T-cell (primary cell): ENCODE results near the gene LIN37. TPM values are rescaled to one million over a fixed set of nuclear protein-coding genes. Genes with fewer than 3 reads are reported as not detected.
"Not testable (repeated sequence)": the region's sequence is repeated elsewhere in the genome, so short reads cannot be mapped to it uniquely, and the experiment has no call there.

Experiments used
- ATAC-seq, 4 experiments: fragments of 200-7000 bp in 3 of 4; fragments of 150-1000 bp in 1 of 4; cut with Tn5 transposase; replicated peaks in 1 of 4; 1 replicate in 3 of 4; 2 replicates in 1 of 4; pipeline ENCODE4 v1.10.0; 2021; ENCODE audit warnings: moderate library complexity in 3 of 4, mild to moderate bottlenecking in 2 of 4, moderate number of reproducible peaks in 1 of 4
- CTCF ChIA-PET, 2 donors: fragments of 300-600 bp; sonication (Branson Sonifier 250); formaldehyde crosslinking; loops; one replicate each; lab custom pipeline; 2022; ENCODE audit warnings: antibody characterized with exemption in 2 of 2; lab: Charles Lee
- POLR2A ChIA-PET, 2 donors: fragments of 300-600 bp; sonication (Branson Sonifier 250); formaldehyde crosslinking; loops; one replicate each; lab custom pipeline; 2022; ENCODE audit warnings: antibody characterized with exemption in 2 of 2; lab: Charles Lee
- DNase-seq, 35 experiments: peaks; one replicate each; pipeline versions ENCODE4 v3.0.0 to v3.0.0-alpha.2; 2013 to 2023
- H3K27ac ChIP-seq: one replicate; pipeline ENCODE4 v1.5.1; 2013; ENCODE audit warnings: low read length
- H3K27me3 ChIP-seq, 2 experiments: replicated peaks in 1 of 2; 1 replicate in 1 of 2; 2 replicates in 1 of 2; pipeline versions ENCODE4 v1.6.1 to v1.7.0; 2013; ENCODE audit warnings: low read length in 1 of 2, mixed read lengths in 1 of 2; ENCODE audit not compliant: control insufficient read depth in 2 of 2, insufficient read depth in 2 of 2; ENCODE audit errors: extremely low read depth in 1 of 2
- H3K36me3 ChIP-seq, 2 donors: 1 replicate in 1 of 2; 2 replicates in 1 of 2; pipeline versions ENCODE4 v1.6.1 to v1.7.0; 2013; ENCODE audit warnings: low read length in 1 of 2; ENCODE audit not compliant: control insufficient read depth in 2 of 2, insufficient read depth in 1 of 2; ENCODE audit errors: extremely low read depth in 1 of 2
- H3K4me1 ChIP-seq, 2 experiments: 1 replicate in 1 of 2; 2 replicates in 1 of 2; pipeline versions ENCODE4 v1.6.1 to v1.7.0; 2013; ENCODE audit warnings: low read length in 2 of 2, mixed read lengths in 1 of 2; ENCODE audit not compliant: insufficient read depth in 2 of 2, control insufficient read depth in 1 of 2; ENCODE audit errors: extremely low read depth in 1 of 2
- H3K4me3 ChIP-seq, 2 donors: 1 replicate in 1 of 2; 2 replicates in 1 of 2; pipeline versions ENCODE4 v1.5.1 to v1.7.0; 2013; ENCODE audit warnings: mild to moderate bottlenecking in 2 of 2, low read length in 1 of 2, moderate library complexity in 1 of 2; ENCODE audit not compliant: control insufficient read depth in 1 of 2; ENCODE audit errors: extremely low read depth in 1 of 2
- H3K9me3 ChIP-seq: 2 replicates; pipeline ENCODE4 v1.7.0; 2013
- H3K27ac Mint-ChIP-seq, 2 donors: one replicate each; pipeline ENCODE4 v1.8.0; 2020 to 2021; ENCODE audit warnings: mild to moderate bottlenecking in 2 of 2, mixed read lengths in 2 of 2
- H3K27me3 Mint-ChIP-seq, 2 donors: one replicate each; pipeline ENCODE4 v1.8.0; 2021 to 2022; ENCODE audit warnings: mixed read lengths in 2 of 2
- H3K36me3 Mint-ChIP-seq: one replicate; pipeline ENCODE4 v1.8.0; 2021; ENCODE audit warnings: mixed read lengths
- H3K4me1 Mint-ChIP-seq, 3 donors: one replicate each; pipeline ENCODE4 v1.8.0; 2020 to 2022; ENCODE audit warnings: mixed read lengths in 3 of 3, mild to moderate bottlenecking in 1 of 3
- H3K4me3 Mint-ChIP-seq, 3 donors: one replicate each; pipeline ENCODE4 v1.8.0; 2020 to 2022; ENCODE audit warnings: mild to moderate bottlenecking in 3 of 3, mixed read lengths in 3 of 3, moderate library complexity in 3 of 3
- H3K9me3 Mint-ChIP-seq, 3 donors: one replicate each; pipeline ENCODE4 v1.8.0; 2020 to 2022; ENCODE audit warnings: mixed read lengths in 3 of 3
- WGBS: methylation state at CpG from one replicate; pipeline ENCODE4 v1.1.5; 2013; ENCODE audit warnings: missing lambda C conversion rate; ENCODE audit not compliant: insufficient coverage; 5-methylcytosine and 5-hydroxymethylcytosine counted together
- total RNA-seq, 35 experiments: library from RNA in 6 of 35; stranded (reverse) in 6 of 35; fragments of 120-200 nt in 1 of 35; gene quantifications; one replicate each; pipeline versions ENCODE4 v1.2.1 to v1.2.4 and lab custom pipeline; 2013 to 2026

Gene LIN37
- total RNA-seq, 5 donors from 2014 or later (not counting 1 experiment from before 2014, with no cell fraction given), result 11.8 to 23.6 (median 22.8) TPM

- Mint-ChIP-seq H3K4me1 (peaks cover 3 to 6% (median 4%) of the 10 kb centered on the region in 3 donors), H3K27me3 (peaks cover 24 to 31% of the 10 kb centered on the region in 2 donors), H3K27ac (no peak overlapping the region), H3K4me3 (no peak overlapping the region), H3K9me3 (no peaks in the 10 kb centered on the region), H3K36me3 (no peaks in the 10 kb centered on the region)
- Histone ChIP-seq H3K4me1 (peaks cover 0 to 4% of the 10 kb centered on the region in 2 experiments), H3K4me3 (no peak overlapping the region), H3K27ac (no peak overlapping the region), H3K9me3 (no peaks in the 10 kb centered on the region), H3K27me3 (peaks cover 5 to 58% of the 10 kb centered on the region in 2 experiments), H3K36me3 (no peaks in the 10 kb centered on the region)
- DNase-seq (no peak), ATAC-seq (no peak)
- ChIA-PET POLR2A (no interaction called here), CTCF (interaction anchor here in 1 of 2 donors (0.5 kb wide), 1 partner anchor 24 kb away, joined by 3 read pairs; no protein-coding TSS in a partner anchor)
- 72% methylated on average over 7 of the region's 7 CpGs for WGBS
Observed at GRCh38 chr19:35793381-35794165, 45.2 kb downstream of the LIN37 start.

- peaks cover 24 to 41% of the 10 kb centered on the region in 2 donors for H3K27me3 Mint-ChIP-seq
Observed at GRCh38 chr19:35795564-35795963, 47.2 kb downstream of the LIN37 start.

GRCh38 chr19:35796645-35797542, 48.5 kb downstream of the LIN37 start:
- Histone ChIP-seq H3K36me3 (no peaks in the 10 kb centered on the region), H3K27ac (no peak overlapping the region), H3K4me1 (peaks cover 0 to 4% of the 10 kb centered on the region in 2 experiments), H3K4me3 (no peak overlapping the region), H3K9me3 (no peaks in the 10 kb centered on the region), H3K27me3 (peaks cover 5 to 55% of the 10 kb centered on the region in 2 experiments)
- POLR2A ChIA-PET, result interaction anchor here in 1 of 2 donors (0.6 kb wide), 1 partner anchor 638 kb away, joined by 3 read pairs; no protein-coding TSS in a partner anchor
- DNase-seq (no peak), ATAC-seq (no peak)
- H3K4me3 Mint-ChIP-seq, result no peak overlapping the region
- CTCF ChIA-PET, result no interaction called here
- no peaks in the 10 kb centered on the region for H3K9me3 Mint-ChIP-seq
- no peaks in the 10 kb centered on the region for H3K36me3 Mint-ChIP-seq
- WGBS, result 21% methylated on average over 34 of the region's 39 CpGs
- H3K27me3 Mint-ChIP-seq, result peaks cover 24 to 41% of the 10 kb centered on the region in 2 donors
- H3K27ac Mint-ChIP-seq, result peak overlapping the region in 1 of 2 donors; percentile 17
- peaks cover 3 to 6% (median 4%) of the 10 kb centered on the region in 3 donors for H3K4me1 Mint-ChIP-seq

More at GRCh38 chr19:35795564-35795963, 47.2 kb downstream of the LIN37 start:
- H3K27ac Mint-ChIP-seq, ATAC-seq, H3K9me3 Mint-ChIP-seq, H3K27ac ChIP-seq, H3K4me1 ChIP-seq, H3K4me1 Mint-ChIP-seq, POLR2A ChIA-PET, H3K4me3 Mint-ChIP-seq, DNase-seq, H3K9me3 ChIP-seq, CTCF ChIA-PET, H3K36me3 ChIP-seq, H3K36me3 Mint-ChIP-seq, H3K4me3 ChIP-seq: not testable (repeated sequence)
- peaks cover 5 to 62% of the 10 kb centered on the region in 2 experiments for H3K27me3 ChIP-seq
- WGBS, result no CpG with 5 or more reads among the region's 1 CpG

GRCh38 chr19:35797663-35798062, 49.3 kb downstream of the LIN37 start:
- H3K4me1 ChIP-seq, result peaks cover 0 to 4% of the 10 kb centered on the region in 2 experiments
- H3K27me3 Mint-ChIP-seq, result peaks cover 22 to 41% of the 10 kb centered on the region in 2 donors
- ChIA-PET POLR2A (no interaction called here), CTCF (interaction anchor here in 1 of 2 donors (0.6 kb wide), 1 partner anchor 258 kb away, joined by 3 read pairs; no protein-coding TSS in a partner anchor)
- no peaks in the 10 kb centered on the region for H3K36me3 ChIP-seq
- peaks cover 5 to 48% of the 10 kb centered on the region in 2 experiments for H3K27me3 ChIP-seq
- H3K9me3 Mint-ChIP-seq, result no peaks in the 10 kb centered on the region
- H3K9me3 ChIP-seq, result no peaks in the 10 kb centered on the region
- 22% methylated on average over 15 of the region's 15 CpGs for WGBS
- H3K4me1 Mint-ChIP-seq, result peaks cover 3 to 6% (median 4%) of the 10 kb centered on the region in 3 donors
- H3K27ac ChIP-seq, result no peak overlapping the region
- H3K4me3 Mint-ChIP-seq, result no peak overlapping the region
- no peak overlapping the region for H3K4me3 ChIP-seq
- no peaks in the 10 kb centered on the region for H3K36me3 Mint-ChIP-seq
- ATAC-seq, result no peak
- no peak overlapping the region for H3K27ac Mint-ChIP-seq
- DNase-seq, result no peak

GRCh38 chr19:35801828-35802227, 53.5 kb downstream of the LIN37 start:
- Mint-ChIP-seq H3K4me3 (no peak overlapping the region), H3K27me3 (peaks cover 10 to 25% of the 10 kb centered on the region in 2 donors), H3K9me3 (no peaks in the 10 kb centered on the region), H3K36me3 (no peaks in the 10 kb centered on the region), H3K4me1 (peaks cover 10 to 13% (median 12%) of the 10 kb centered on the region in 3 donors), H3K27ac (no peak overlapping the region)
- ChIA-PET CTCF (no interaction called here), POLR2A (no interaction called here)
- peaks cover 0 to 25% of the 10 kb centered on the region in 2 experiments for H3K27me3 ChIP-seq
- no peak overlapping the region for H3K27ac ChIP-seq
- DNase-seq (no peak), ATAC-seq (no peak)
- H3K4me3 ChIP-seq, result no peak overlapping the region
- H3K9me3 ChIP-seq, result no peaks in the 10 kb centered on the region
- 67% methylated on average over 1 of the region's 3 CpGs for WGBS
- H3K36me3 ChIP-seq, result no peaks in the 10 kb centered on the region
- peaks cover 0 to 14% of the 10 kb centered on the region in 2 experiments for H3K4me1 ChIP-seq
